ENCODE data around the gene TIMM50. TPM values are rescaled to one million over a fixed set of nuclear protein-coding genes. Genes with fewer than 3 reads are reported as not detected.

TIMM50 gene
- total and polyA plus RNA-seq, 2 of the 13 experiments (the other 11 are each of a cell fraction or from before 2014, with no cell fraction given) = 91.1 to 92.5 TPM

DNA sequence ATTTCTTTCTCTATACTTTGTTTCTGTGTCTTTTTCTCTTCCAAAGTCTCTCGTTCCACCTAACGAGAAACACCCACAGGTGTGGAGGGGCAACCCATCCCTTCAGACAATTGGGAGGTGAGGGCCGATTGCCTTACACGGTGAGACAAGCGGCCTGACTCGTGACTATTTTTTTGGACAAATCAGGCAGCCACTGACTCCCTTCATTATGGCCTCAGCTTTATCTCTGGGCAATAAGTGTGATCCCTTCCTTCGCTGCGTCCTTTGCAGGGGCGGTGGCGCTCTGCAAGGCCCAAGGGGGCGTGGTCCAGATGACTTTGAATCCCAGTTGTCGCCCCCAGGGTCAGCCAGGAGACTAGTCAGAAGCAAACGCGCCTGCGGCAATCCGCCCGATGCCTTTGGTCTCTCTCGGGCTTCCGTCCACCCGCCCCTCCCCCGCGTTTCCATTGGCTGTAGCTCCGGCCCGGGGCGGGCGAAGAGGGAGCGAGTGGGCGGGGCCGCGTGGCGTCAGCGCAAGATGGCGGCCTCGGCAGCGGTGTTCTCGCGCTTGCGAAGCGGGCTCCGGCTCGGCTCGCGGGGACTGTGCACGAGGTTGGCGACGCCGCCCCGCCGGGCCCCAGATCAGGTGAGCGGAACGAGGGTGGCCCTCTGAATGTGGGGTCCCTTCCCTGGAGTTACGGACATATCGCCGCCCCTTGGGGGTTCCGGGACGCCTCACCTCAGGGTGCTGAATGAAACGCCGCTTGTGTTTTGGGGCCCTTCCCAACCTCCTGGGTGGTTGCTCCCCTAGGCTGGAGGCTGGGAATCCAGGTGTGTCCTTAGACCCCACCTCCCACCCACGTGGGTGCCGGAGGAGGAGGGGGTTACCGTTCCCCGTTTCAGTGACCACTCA lies at the start of gene TIMM50 (continued):
- TF ChIP-seq HNRNPK (IDR thresholded peaks at IDR 0.05; ENCODE audit: low read depth, low read length, poor library complexity, severe bottlenecking) (peak; percentile 20), GATAD2A (CRISPR knock-in tag; IDR thresholded peaks at IDR 0.05) (peak; percentile 71), SRY (CRISPR knock-in tag; IDR thresholded peaks at IDR 0.05) (peak; percentile 93; the same call in 1 of the 2 replicates), ZNF3 (CRISPR knock-in tag; IDR thresholded peaks at IDR 0.05) (no peak), ELF4 (CRISPR knock-in tag; IDR thresholded peaks at IDR 0.05; ENCODE audit: borderline replicate concordance) (no peak), ZNF674 (CRISPR knock-in tag; IDR thresholded peaks at IDR 0.05; ENCODE audit: low read depth) (no peak), MLLT10 (CRISPR knock-in tag; IDR thresholded peaks at IDR 0.05) (no peak), ZSCAN31 (CRISPR knock-in tag; IDR thresholded peaks at IDR 0.05; ENCODE audit: low read depth) (peak; percentile 42; the same call in 1 of the 2 replicates), NKX3-1 (CRISPR knock-in tag; IDR thresholded peaks at IDR 0.05) (no peak), ZNF383 (CRISPR knock-in tag; IDR thresholded peaks at IDR 0.05; ENCODE audit: borderline replicate concordance) (0 out of 2 replicates have a peak, but pooled peaks have one; percentile 86), ZFX (CRISPR knock-in tag; IDR thresholded peaks at IDR 0.05; ENCODE audit: low read depth) (peak; percentile 89), FOXA1 (IDR thresholded peaks at IDR 0.05) (no peak), FOXA1 (CRISPR knock-in tag; IDR thresholded peaks at IDR 0.05) (0 out of 2 replicates have a peak, but pooled peaks have one; percentile 6), ZNF816 (CRISPR knock-in tag; IDR thresholded peaks at IDR 0.05; ENCODE audit: borderline replicate concordance) (no peak), PAWR (CRISPR knock-in tag; IDR thresholded peaks at IDR 0.05; ENCODE audit: borderline replicate concordance) (no peak), BRD4 (CRISPR knock-in tag; IDR thresholded peaks at IDR 0.05) (peak; percentile 87), ATRX (CRISPR knock-in tag; IDR thresholded peaks at IDR 0.05; ENCODE audit: borderline replicate concordance) (no peak), ZNF30 (CRISPR knock-in tag; IDR thresholded peaks at IDR 0.05) (peak; percentile 77; the same call in 1 of the 2 replicates), RAD51 (IDR thresholded peaks at IDR 0.05; ENCODE audit: borderline replicate concordance) (no peak)
- TF ChIP-seq, protein P1, sequence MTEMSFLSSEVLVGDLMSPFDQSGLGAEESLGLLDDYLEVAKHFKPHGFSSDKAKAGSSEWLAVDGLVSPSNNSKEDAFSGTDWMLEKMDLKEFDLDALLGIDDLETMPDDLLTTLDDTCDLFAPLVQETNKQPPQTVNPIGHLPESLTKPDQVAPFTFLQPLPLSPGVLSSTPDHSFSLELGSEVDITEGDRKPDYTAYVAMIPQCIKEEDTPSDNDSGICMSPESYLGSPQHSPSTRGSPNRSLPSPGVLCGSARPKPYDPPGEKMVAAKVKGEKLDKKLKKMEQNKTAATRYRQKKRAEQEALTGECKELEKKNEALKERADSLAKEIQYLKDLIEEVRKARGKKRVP (CRISPR knock-in tag; IDR thresholded peaks at IDR 0.05) = peak in 1 of 2 experiments; percentile 79; a peak in 2 of 4 replicates
- TF ChIP-seq, protein P2, sequence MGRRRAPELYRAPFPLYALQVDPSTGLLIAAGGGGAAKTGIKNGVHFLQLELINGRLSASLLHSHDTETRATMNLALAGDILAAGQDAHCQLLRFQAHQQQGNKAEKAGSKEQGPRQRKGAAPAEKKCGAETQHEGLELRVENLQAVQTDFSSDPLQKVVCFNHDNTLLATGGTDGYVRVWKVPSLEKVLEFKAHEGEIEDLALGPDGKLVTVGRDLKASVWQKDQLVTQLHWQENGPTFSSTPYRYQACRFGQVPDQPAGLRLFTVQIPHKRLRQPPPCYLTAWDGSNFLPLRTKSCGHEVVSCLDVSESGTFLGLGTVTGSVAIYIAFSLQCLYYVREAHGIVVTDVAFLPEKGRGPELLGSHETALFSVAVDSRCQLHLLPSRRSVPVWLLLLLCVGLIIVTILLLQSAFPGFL (CRISPR knock-in tag; IDR thresholded peaks at IDR 0.05) = no peak
- TF ChIP-seq, protein P3, sequence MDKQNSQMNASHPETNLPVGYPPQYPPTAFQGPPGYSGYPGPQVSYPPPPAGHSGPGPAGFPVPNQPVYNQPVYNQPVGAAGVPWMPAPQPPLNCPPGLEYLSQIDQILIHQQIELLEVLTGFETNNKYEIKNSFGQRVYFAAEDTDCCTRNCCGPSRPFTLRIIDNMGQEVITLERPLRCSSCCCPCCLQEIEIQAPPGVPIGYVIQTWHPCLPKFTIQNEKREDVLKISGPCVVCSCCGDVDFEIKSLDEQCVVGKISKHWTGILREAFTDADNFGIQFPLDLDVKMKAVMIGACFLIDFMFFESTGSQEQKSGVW (CRISPR knock-in tag; IDR thresholded peaks at IDR 0.05; ENCODE audit: borderline replicate concordance) = no peak
- TF ChIP-seq, protein P4, sequence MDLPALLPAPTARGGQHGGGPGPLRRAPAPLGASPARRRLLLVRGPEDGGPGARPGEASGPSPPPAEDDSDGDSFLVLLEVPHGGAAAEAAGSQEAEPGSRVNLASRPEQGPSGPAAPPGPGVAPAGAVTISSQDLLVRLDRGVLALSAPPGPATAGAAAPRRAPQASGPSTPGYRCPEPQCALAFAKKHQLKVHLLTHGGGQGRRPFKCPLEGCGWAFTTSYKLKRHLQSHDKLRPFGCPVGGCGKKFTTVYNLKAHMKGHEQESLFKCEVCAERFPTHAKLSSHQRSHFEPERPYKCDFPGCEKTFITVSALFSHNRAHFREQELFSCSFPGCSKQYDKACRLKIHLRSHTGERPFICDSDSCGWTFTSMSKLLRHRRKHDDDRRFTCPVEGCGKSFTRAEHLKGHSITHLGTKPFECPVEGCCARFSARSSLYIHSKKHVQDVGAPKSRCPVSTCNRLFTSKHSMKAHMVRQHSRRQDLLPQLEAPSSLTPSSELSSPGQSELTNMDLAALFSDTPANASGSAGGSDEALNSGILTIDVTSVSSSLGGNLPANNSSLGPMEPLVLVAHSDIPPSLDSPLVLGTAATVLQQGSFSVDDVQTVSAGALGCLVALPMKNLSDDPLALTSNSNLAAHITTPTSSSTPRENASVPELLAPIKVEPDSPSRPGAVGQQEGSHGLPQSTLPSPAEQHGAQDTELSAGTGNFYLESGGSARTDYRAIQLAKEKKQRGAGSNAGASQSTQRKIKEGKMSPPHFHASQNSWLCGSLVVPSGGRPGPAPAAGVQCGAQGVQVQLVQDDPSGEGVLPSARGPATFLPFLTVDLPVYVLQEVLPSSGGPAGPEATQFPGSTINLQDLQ (CRISPR knock-in tag; IDR thresholded peaks at IDR 0.05) = peak; percentile 50
- TF ChIP-seq, protein P5, sequence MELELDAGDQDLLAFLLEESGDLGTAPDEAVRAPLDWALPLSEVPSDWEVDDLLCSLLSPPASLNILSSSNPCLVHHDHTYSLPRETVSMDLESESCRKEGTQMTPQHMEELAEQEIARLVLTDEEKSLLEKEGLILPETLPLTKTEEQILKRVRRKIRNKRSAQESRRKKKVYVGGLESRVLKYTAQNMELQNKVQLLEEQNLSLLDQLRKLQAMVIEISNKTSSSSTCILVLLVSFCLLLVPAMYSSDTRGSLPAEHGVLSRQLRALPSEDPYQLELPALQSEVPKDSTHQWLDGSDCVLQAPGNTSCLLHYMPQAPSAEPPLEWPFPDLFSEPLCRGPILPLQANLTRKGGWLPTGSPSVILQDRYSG (CRISPR knock-in tag; IDR thresholded peaks at IDR 0.05) = no peak

All from HepG2 (cell line).